CD4-positive, alpha-beta T cell treated with Interleukin-17A for 1 hour (primary cell): ENCODE data around the gene TSSK6.

Experiments
- DNase-seq: peaks from one replicate; pipeline ENCODE4 v3.0.0-alpha.2; 2020

Gene TSSK6

DNA sequence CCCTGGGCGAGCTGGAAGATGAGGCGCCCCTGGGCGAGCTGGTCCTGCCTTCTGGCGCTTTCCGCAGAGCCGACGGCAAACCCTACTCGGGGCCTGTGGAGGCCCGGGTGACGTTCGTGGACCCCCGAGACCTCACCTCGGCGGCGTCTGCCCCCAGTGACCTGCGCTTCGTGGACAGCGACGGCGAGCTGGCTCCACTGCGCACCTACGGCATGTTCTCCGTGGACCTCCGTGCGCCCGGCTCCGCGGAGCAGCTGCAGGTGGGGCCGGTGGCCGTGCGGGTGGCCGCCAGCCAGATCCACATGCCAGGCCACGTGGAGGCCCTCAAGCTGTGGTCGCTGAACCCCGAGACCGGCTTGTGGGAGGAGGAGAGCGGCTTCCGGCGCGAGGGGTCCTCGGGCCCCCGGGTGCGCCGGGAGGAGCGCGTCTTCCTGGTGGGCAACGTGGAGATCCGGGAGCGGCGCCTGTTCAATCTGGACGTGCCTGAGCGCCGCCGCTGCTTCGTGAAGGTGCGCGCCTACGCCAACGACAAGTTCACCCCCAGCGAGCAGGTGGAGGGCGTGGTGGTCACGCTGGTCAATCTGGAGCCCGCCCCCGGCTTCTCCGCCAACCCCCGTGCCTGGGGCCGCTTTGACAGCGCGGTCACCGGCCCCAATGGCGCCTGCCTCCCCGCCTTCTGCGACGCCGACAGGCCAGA is 29.1 kb upstream of the TSSK6 start:
- no peak for DNase-seq

DNA sequence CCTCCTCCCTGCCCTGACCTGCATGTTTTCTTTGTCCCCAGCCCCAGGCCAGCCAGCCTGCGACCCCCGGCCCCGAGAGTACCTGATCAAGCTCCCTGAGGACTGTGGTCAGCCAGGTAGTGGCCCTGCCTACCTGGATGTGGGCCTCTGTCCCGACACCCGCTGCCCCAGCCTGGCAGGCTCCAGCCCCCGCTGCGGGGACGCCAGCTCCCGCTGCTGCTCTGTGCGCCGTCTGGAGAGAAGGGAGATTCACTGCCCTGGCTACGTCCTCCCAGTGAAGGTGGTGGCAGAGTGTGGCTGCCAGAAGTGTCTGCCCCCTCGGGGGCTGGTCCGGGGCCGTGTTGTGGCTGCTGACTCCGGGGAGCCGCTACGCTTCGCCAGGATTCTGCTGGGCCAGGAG is 28.3 kb upstream of the TSSK6 start:
- no peak for DNase-seq

DNA sequence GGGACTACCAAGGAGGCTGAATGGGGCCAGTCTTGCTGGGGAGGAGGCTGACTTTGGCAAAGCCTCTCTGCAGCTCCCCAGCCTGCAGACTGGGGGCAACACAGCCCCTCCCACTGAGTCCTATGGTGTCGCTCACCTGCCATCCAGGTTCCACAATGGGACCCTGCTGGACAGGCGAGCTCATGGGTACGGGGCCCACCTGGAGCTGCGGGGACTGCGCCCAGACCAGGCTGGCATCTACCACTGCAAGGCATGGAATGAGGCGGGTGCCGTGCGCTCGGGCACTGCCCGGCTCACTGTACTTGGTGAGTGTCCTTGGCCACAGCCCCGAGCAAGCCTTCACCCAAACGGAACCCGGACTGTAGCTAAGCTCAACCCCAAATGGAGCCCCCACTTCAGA is 27.8 kb upstream of the TSSK6 start:
- no peak for DNase-seq

DNA sequence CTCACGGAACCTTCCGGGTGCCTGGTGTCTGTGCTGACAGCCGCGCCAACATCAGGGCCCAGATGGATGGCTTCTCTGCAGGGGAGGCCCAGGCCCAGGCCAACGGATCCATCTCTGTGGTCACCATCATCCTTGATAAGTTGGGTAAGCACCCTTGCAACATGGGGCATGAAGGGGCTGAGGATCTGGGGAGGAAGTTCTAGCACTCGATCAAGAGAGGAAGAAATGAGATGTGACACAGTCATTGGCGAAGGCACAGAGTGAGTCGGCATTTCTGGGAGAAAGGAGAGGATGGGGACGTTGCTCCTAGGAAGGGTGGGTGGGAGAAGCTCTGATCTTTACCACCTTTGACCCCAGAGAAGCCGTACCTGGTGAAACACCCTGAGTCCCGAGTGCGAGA is 27.2 kb upstream of the TSSK6 start:
- no peak for DNase-seq

DNA sequence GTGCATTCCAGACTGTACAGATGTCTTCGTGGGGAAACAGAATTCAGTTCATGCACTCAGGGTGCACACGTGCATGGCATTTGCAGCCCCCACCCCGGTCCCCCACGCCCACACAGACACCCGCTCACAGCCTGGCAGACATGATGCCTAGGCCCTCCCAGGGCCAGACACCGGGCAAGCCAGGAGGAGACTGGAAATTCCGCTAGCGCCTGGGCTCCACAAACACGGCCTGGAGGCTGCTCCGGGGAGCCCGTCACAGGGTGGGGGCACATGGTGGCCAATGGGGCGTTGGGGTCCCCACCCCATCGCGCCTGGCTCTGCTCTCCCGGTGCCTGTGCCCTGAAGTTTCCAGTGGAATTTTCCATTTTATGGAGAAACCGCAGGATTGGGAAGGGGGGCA is 26.3 kb upstream of the TSSK6 start:
- no peak for DNase-seq

DNA sequence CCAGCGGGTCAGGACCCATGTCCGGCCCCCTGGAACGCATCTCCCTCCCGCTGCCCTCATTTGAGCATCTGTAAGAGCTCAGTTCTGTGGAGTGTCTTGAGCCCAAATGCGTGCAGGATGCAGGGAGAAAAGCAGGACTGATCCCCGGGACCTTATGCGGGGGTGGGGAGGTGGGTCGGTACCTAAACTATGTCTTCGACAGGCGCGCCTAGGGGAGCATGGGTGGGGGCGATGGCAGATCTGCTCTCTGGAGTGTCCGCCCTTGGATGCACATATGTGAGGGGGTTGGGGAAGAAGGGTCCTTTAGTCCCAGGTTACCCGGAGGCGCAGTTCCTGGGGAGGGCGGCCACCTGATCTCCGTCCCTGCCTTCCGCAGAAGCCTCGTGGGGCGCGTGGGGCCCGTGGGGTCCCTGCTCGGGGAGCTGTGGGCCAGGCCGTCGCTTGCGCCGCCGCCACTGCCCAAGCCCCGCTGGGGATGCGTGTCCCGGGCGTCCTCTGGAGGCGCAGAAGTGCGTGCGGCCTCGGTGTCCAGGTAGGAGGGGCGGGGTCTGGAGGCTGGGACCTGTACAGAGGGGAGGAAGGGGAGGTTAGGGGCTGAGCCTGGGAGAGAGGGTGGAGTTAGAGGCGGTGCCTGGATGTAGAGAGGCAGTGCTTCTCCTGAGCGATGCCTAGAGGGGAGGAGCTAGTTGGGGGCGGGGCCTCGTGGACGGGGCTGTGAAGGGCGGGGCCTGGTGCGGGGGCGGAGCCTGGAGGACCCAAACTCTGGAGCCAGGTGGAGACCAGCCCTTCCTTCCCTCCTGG is 25.6 kb upstream of the TSSK6 start:
- peak; percentile 86 for DNase-seq

DNA sequence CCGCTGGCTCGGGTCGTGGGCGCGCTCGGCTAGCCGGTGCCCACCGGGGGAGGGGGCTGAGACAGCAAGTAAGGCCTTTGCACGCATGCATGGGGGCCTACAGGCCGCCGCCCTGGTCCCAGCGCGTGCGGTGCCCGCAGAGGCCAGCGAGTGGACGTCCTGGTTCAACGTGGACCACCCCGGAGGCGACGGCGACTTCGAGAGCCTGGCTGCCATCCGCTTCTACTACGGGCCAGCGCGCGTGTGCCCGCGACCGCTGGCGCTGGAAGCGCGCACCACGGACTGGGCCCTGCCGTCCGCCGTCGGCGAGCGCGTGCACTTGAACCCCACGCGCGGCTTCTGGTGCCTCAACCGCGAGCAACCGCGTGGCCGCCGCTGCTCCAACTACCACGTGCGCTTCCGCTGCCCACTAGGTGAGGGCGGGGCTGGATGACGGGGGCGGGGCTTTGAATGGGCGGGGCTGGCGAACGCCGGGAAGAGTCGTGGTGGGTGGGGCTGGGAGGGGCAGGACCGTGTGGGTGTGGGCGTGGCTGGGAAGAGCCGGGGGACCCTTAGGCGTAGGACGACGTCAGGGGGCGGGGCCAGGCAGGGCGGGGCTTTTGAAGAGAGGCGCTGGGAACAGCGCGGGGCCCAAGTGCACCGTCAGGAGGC is 24.8 kb upstream of the TSSK6 start:
- DNase-seq: peak; percentile 84

DNA sequence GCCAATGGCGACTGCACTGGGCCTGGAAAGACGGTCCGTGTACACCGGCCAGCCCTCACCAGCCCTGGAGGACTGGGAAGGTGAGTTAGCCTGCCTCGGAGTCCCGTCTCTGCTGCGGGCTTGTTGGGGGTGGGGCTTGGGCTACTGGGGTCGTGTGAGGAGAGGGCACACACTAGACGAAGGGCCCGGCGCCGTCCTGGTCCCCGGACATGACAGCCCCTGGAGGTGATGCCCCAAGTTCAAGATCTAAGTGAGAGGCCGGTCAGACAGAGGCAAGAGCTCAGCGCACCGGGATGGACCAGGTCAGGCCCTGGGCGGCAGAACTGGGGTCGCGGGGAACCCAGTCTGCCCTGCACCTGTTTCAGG is 24.3 kb upstream of the TSSK6 start:
- no peak for DNase-seq

DNA sequence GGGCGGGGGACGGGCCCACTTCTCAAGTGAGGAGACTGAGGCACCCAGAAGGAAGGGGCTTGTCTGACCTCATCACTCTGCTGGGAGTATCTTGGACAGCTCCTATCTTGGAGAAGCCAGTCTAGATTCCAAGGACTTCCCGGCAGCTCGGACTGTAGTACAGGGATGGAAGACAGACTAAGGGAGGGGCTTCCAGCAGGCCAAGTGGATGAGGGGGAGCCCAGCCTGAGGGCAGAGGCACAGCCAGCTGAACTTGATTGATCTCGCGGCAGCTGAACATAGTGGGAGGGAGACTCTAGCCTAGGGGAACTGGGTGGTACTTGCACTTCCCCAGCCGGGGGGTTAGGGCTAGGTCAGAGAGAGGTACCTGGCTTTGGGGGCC is 23.4 kb upstream of the TSSK6 start:
- DNase-seq: no peak

DNA sequence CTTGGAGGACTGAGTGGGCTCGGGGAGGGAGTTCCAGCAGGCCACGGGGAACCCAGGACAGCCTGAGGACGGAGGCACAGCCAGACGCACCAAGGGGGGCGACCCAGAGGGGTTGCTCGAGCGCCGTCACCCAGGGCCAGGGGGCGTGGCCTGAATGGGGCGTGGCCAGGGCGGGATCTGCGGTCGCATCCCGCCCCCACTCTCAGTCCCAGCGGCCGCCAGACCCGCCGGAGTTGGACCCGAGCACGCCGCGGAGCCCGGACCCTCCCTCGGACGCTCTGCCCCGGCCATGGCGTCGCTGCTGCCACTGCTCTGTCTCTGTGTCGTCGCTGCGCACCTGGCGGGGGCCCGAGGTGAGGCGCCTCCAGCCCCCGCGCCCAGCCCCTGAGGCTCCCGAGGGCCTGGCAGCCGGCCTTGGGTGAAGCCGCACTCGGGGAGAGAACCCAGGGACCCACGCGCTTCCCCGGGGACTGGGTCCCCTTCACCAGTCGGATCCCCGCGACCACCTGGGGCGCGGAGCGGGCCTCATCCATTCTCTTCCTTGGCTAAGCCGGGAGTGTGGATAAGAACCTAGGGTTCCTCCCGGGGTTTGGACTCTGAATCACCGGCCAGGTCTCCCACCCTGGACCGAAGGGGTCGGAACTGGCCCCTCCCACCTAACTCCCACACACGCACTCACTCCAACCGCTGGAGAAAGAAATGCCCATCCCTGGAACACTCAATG is 22.9 kb upstream of the TSSK6 start, which contains the start of gene CILP2:
TSS of gene CILP2 (plus strand) at position 205 of the 724 bp plus-strand sequence. CDS start at position 290, 85 bp downstream.
- DNase-seq: peak; percentile 41

DNA sequence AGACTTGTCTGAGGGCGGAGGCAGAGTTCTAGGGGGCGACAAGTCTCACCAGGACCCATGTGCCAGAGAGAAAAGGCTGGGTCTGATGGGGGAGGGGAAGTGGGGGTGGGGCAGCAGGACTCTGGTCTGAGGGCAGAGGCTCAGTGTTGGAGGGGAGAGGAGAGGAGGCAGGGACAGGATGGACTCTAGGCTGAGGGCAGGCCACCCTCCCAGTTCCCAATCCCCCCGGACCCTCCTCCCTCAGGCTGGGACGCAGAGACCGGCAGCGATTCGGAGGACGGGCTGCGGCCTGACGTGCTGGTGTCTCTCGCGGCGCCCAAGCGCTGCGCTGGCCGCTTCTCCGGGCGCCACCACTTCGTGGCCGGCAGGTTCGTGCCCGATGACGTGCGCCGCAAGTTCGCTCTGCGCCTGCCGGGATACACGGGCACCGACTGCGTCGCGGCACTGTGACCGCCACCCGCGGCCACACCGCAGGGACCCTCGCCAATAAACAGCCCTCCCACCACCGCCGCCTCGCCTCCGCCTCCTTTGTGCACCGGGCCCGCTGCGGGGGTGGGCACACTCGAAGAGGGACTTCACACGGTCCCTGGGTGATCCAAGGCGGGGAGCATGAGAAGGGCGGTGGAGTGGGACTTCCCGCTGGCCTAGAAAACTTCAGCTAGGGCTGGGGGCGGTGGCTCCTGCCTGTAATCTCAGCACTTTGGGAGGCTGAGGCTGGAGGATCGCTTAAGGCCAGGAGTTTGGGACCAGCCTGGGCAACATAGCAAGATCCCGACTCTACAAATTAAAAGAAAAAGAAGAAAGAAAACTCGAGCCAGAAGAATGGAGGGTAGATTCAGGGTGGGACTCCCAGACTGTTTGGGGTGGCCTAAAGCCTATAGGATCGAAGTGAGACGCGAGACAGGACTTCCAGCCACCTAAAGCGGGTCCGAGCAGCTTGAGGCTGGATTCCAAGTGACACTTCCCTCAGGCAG is 22.0 kb upstream of the TSSK6 start:
- peak; percentile 34 for DNase-seq

DNA sequence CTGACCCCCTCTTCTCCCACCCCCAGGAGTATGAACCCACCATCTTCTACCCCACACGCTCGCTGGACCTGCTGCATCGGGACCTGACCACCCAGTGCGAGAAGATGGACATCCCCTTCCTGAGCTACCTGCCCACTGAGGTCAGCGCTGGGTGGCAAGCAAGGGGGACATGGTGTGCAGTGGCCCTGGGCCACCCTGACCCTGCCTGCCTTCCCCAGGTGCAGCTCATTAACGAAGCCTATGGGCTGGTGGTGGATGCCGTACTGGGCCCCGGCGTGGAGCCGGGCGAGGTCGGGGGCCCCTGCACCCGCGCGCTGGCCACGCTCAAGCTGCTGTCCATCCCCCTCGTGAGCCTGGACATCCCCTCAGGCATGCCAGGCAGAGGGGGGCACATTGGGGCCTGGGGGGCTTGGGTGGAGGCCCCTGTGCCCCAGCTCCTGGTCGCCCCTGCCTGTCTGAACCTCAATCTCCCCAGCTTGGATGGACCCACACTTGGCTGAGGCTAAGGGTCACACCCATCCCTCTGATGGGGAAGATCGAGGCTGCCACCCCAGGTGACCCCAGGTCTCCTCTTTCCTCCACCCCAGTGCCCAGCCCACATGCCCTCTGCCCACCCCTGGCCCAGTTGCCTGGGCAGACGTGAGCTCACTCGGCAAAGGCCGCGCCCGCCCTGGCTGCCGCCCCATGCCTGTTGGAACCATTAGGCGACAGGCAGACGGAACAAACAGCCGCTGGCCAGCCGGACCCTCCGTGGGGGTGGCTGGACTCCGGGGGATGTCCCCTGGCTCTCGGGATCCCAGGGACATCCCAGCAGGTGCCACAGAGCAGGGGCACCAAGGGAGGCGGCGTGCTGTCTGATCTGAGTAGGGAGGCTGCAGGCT is 20.2 kb upstream of the TSSK6 start:
- DNase-seq: no peak

DNA sequence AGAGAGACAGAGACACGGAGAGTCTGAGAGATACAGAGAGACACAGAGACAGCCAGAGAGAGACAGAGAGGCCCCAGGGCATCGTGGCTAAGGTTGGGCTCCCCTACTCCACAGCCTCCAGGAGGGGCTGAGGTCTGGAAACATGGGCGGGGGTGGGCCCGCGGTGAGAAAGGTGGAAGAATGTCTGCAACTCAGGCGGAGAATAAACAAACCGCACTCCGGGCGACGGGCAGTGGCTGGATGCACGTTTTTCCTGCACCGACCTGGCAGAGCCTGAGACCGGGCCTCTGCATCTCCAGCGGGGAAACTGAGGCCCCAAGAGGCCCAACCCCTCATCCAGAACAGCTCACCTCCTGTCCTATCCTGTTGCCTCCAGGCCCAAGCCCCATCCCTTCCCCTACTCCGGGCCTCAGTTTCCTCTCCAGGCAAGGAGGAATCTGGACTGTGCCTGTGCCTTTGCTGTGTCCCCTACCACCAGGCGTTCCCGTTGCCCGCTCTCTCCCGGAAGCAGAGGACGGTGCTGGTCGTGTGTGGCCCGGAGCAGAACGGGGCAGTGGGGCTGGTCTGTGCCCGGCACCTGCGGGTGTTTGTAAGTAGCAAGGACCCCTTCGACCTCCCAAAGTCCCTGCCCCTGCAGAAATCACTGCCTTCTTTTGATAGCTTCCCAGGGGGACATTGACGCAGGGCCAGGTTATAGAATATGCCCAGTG is 19.4 kb upstream of the TSSK6 start:
- no peak for DNase-seq

DNA sequence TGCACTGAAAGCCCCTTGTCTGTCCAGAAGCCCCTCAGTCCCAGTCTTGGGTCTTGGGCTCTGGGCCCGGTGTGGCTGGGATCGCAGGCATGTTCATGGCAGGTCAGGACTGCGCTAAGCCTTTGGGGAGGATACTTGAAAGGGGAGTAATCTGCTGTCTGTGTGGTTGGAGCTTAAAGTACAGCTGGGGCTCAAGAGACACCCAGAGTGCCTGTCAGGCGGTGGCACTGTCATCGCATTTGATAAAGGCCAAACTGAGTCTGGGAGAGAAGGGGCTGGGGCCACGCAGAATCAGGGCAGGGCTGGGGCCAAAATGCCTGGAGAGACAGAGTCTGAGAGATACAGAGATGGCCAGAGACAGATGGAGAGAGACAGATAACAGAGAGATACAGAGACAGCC is 18.5 kb upstream of the TSSK6 start:
- no peak for DNase-seq

DNA sequence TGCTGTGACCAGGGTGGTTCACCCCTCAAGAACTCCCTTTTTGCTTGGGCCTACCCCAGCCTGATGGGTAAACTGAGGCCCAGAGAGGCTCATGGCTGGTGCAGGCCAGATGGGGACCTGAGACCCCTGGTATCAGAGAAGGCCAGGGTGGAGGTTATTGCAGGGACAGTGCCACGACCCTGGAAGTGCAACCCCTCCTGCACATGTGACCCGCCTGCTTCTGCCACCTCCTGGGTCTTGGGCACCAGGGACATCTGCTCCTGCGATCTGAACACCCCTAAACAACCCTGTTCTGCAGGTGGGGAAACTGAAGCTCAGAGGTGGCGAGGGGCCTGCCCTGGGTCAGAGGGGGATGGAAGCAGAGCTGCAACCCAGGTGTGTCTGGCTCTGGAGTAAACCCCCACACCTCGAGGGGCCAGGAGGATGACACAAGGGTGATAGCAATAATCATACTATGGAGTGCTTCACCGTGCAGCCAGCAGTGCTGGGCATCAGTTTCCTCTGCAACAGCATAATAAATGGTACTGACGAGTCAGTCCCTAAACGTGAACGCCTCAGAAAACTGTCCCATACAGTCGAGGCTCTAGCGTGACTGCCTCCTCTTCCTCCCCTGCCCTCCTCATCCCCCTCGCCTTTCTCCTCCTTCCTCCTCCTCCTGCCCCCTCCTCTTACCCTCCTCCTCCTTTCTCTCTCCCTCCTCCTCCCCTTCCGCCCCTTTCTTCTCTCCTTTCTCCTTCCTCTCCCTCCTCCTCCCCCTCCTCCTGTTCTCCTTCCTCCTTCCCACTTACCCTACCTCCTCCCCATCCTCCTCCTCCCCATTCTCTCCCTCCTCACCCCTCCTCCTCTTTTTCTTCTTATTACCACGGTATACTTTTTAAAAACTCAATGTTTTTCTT is 17.7 kb upstream of the TSSK6 start:
- DNase-seq: no peak

DNA sequence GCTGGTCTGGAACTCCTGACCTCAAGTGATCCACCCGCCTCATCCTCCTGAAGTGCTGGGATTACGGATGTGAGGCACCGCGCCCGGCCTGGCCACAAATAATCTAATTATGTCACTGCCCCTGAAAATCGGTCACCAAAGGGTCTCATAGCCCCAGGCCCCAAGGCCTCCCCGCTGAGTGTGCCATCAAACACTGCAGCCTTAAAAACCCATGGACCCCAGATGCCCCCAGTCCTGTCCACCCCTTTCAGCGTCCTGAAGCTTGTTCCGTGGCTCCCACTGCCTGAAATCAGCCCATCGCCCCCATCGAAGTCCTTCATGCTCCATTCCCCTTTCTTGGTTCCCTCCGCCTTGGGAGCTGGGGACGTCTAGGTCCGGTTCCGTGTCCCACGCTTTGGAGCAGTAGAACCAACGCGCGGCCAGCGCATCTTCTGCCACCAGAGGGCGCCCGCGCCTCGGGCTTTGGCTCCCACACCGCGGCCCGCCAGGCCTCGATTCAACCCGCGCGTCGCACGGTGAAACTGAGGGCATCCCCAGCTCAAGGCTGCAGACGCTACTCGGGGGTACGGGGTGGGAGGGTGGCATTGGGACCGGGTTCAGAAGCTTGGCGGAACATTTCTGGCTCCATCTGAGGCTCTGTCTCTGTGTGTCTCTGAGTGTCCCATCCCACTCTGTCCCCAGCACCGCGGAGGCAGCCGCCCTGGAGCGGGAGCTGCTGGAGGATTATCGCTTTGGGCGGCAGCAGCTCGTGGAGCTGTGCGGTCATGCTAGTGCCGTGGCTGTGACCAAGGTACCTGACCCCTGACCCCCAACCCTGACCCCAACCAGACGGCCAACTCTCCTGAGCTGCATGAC is 16.8 kb upstream of the TSSK6 start:
- DNase-seq: peak; percentile 86

DNA sequence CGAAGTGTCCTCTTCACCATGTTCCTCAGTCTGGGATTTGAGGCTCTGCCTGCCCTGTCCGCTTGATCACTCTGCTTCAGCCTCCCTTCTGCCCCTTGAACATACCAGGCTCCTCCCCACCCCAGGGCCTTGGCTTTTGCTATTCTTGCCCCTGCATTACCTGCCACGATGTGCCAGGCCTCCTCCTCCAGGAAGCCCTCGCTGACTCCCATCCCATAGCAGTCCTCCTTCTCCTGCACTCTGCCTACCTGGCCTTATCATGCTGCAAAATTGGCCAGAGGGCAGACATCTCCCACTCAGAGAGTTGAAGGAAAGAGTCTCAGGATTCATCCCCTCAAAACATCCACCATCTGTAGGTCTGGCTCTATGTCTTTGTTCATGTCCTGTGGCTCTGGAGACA is 15.5 kb upstream of the TSSK6 start:
- DNase-seq: no peak

DNA sequence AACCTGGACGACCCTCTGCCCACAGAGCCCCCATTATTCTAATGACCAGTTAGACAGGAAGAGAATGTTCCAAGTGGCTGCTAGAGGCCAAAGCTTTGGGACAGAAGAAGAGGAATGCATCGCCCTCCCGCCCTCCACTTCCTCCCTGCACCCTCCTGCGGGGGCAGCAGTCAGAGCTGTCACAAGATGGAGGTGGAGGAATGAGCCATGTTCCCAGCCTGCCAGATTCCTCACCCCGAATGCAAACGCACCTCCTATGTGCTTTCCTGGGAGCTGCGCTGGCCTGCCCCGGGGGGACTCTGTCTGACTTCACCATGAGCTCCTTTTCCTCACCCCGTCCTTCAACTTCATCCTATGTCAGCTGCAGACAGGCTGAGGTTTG is 15.1 kb upstream of the TSSK6 start:
- no peak for DNase-seq
